GM19463 (cell line): Measurements from ENCODE around the gene MRAP.

ENCODE experiments used
- ATAC-seq: cut with Tn5 transposase; IDR thresholded peaks from one replicate; pipeline ENCODE4 v1.9.1; 2021; ENCODE audit warnings: mild to moderate bottlenecking, moderate library complexity; ENCODE audit not compliant: unreplicated experiment

Gene MRAP

DNA sequence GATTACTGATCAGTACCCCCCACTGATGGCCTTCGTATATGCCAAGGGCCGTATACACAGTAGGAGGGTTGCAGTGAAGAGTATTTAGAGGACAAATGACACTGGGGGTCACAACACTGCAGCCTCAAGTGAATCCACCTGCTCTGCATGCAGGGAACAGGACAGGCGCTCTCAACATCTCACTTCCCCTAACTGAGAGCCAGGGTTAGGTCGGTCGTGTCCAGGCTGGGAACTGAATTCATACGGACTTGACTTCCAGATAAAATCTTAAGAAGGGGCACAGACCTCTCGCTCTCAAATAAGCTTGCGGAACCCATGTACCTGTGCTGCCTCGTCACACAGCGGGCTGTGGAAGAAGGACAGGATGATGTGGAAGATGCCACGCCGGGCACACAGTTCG is 22.8 kb downstream of the MRAP start:
- no peak for ATAC-seq

DNA sequence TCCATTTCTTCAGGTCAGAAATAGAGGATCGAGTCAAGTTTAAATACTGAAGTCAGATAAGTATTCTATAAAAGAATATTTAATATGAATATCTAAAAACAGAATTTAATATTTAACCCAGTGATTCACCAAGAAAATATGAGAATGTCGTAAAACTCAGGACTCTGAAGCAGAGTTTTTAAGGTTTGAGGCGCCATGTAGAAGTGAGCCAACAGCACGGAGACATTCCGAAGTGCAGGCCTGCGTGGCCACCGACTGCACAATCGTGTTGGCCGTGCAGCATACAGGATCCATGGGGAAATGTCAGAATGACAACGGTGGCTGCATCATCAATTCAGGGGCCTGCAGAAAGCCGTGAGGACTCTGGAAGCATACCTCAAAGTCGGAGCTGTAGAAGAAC is 23.4 kb downstream of the MRAP start:
- no peak for ATAC-seq

DNA sequence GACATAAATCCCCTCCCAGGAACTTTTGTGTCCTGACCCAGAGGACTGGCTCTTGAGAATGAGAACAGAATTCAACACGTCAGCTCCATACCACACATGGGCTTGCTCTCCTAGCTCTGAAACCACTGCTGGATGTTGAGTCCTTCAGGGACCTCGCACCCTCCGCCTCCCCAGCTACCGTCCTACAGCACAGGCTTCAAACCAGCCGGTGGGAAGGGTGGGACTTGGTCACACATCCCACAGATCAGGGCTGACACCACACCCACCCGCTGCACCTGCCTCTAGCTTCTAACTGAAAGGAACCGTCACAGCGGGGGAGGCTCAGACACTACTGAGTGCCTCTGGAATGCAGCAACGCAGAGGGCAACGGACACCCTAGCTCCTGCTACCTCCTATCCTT is 24.0 kb downstream of the MRAP start:
- no peak for ATAC-seq

DNA sequence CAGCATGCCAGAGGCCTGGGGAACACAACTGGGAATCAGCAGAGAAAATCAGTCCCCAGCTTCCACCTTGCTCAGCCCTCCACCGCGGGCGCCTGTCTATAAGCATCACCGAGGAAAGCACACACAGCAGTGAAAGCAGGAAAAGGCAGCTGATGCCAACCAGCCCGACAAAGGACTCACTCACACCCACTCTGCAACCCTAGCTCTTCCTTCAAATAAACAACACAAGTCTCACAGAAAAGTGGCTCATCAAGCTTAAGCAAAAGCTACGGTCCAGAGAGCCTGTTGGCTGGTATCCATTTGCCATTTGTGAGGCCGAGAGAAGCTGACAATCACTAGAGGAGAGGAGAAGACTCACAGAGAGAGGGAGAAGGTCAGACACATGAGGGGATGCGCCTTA is 27.1 kb downstream of the MRAP start:
- ATAC-seq, result no peak

DNA sequence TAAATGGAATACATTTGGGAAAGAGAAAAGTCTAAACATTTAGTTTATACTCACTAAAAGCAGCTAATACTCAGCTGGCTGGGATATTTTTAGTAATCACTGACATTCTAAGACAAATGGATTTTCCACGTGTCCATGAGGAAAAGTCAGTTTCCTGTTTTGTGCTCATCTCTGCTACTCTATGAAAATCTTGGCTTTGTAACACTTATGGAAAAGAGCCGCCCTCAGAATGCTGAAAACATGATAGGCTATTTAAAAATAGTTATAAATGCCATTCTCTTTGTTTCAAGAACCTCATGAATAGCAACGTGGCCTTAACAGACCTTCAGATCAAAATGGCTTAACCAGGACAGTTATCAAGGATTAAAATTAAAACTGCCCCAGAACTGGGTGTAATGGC is 29.9 kb downstream of the MRAP start:
- no peak for ATAC-seq

DNA sequence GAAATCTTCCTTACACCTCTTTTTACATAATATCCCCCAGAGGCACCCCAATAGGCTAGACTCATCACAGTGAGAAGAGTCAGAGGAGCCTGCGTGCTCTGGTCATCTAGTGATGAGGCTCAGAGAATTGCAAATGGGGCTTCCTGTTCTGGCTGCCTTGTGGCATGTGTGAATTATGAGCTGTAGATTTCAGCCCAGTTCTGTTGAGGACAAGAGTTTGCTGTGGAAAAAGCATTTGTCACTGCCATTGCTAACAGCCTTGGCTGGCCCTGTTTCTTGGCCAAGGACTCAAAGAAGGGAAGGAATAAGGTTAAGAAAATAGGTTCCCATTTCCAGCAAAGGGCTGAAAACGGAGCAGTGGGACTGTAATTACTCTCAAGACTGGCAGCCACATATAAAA is 30.7 kb downstream of the MRAP start:
- ATAC-seq, result no peak

DNA sequence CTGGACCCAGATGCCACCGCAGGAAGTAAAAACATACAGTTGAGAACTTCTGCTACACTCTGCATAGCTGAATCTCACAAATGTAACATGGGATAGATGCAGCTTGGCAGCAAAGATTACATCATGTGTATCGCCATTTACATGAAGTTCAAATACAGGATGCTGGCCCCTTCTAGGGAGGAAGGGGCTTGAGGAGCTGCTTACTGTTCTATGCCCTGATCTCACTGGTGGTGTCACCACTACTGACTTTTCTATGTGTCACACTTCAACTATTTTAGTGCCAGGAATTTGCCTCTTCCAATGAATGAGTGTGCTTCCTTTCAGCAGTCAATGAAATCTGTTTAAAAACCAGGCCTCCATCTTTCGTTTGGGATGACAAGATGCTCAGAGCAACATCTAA is 31.1 kb downstream of the MRAP start:
- ATAC-seq, result no peak

DNA sequence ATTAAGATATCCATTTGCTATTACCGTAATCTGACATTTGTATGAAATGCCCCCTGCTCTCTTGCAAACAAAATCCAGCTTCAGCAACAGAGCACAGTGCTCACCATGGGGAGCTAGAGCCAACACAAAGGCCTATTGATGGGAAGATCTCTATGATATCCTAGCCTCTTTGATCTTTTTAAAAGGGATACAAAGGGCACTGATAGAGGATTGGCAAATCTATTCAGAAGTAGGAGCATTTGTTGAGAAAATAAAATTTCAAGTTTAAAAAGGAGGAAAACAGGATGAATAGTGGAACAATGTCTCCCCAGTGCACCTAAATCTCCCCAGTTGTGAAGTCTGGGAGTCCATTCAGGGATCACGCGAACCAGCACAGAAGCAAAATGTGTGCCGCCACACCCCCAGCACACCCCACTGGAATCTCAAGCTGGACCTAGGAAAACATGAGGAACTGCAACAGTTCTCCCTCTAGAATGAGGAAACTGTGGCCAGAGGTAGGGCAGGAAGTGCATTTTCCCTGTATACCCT is 32.2 kb downstream of the MRAP start:
- no peak for ATAC-seq

DNA sequence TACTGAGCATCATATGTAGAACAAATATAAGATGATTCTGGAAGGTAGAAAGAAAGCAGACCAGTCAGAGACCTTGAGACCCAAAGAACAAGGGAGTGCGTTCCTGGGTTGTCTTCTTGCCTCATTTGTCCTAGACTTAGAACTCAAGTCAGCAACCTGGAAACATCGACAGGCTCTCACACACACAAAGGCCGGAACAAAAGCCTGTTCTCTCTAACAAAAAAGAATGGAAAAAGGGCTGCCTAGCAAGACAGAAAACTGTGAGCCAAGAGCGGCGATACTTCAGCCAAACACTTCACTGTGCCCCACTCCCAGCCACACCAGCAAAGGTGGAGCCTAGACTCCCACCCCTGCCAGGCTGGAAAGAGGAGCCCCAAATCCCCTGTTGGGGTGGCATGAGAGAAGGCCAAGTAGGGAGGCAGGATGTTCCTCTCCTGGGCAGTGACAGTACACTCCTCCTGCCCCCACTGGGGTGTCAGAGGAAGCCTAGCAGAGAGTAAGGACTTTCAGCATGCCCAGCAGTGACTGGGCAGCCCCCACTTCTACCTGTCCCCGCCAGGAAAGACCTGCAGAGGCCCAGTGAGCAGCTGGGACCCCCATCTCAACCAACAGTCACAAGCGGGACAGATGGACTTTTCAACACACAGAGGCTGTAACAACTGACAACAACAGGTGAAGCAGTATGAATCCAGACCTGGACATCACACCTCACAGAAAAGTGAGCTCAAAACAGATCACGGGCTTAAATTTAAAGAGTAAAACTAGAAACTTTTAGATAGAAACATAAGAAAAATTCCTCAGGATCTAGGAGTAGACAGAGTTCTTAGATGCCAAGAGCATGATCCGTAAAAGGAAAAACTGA is 33.0 kb downstream of the MRAP start:
- no peak for ATAC-seq

DNA sequence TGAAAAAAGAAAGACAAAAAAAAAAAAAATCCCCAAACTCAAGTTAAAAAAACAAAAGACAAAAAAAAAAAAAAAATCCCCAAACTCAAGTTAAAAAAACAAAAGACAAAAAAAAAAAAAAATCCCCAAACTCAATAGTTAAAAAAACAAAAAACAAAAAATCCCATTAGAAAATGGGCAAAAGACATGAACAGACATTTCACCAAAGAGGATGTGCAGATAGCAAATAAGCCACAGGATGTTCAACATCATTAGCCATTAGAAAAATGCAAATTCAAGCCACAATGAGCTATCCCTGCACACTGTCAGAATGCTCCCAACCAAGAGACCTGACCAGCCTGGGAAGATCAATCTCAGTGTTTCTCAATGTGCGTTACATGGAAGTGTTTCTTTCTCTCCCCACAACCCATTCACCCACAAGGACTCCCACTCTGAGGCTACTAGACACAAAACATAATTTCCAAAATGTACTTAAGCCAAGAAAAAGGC is 33.9 kb downstream of the MRAP start:
- ATAC-seq, result no peak

DNA sequence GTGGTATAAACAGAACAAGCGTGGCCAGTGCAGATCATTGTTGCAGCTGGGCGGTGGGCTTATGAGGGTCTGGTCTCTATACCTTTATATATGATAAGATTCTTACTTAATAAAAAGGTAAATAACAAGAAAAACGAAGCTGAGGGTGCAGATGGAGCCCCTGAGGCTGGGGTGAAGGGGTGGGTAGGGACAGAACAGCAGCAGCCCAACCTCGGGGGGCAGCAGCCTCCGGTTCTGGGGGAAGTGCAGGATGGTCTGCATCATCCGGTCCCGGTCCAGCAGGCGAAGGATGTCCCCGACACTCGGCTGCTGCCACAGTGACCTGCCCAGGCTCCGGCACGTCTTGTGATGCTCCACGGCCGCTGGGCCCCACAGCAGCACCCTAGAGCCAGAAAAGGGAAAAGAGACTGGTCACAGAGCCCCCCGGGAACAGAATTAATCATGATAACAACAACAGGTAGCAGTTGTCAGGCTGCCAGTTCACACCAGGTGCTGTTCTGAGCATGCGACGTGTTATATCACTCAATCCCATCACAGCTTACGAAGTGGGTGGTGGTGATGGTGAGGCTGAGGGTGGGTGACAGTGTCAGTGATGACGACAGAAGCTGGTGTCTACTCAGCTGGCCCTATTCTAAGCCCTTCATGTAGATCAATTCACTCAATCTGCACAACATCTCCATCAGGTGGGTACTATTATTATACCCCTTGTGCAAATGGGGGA is 35.5 kb downstream of the MRAP start:
- no peak for ATAC-seq

DNA sequence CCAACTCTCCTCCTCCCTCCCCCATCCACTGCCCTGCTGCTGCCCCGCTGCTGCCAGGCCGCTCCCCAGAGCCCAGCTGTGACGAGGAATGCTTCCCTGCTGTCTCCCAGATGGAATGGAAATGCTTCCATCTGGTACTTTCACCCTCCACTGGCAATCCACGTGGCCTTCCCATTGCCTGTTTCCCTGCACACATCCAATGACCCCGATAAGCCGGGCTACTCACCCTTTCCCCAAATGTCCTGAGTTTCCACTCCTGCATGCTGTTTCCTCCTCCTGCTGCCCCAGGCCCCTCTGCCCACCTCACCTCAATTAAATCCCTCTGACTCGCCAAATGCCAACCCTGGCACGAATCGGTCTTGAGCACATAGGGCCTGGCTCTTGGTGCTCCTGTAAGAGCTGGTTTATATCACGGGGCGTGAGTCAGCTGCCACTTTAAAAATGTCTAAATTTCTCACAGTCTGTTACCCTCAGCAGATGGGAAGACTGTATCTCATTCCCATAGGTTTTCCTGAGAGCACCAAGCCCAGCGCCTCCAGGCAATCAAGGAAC is 36.4 kb downstream of the MRAP start:
- ATAC-seq, result no peak

DNA sequence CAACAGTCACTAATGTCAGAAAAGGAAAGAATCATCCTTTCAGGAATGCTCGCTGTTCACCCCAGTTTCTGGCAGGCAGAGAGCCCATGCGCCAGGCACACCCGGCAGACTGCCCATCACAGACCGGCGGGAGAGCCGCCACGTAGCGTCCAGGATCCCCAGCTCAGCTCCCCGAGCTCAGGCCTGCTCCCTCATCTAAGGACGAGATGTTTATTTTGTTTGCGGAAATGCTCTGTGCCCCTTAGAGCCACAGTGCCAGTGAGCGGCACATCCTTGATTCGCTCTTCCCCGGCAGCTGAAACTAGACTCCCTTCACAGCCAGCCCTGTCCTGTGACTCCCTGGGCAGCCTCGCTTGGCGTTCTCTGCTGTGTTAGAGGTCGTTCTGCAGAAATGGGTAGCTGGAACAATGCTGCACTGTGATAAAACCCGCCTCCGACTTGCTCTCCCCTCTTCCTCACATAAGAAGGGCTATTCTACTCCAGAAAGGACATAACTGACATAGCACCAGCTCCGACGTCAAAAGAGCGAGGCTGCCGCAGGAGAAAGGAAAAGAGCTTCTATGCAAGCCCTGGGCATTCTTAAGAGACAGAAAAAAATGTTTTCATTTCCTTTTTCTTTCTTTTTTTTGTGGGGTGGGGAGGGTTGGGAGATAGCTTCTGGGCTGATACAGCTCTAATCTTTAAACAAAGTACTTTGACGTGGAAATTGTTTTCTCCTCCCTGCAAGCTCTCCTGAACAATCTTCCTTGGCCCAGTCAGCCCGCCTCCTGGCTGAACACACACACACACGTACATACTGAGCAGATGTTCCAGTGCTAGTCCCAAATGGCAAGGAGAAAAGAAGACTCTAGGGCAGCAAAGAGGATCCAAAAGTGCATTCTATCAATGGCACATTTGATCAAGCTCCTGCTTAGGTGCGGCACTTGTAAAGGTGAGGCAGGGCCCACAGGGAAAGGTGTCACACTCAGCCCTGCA is 37.2 kb downstream of the MRAP start:
- no peak for ATAC-seq

DNA sequence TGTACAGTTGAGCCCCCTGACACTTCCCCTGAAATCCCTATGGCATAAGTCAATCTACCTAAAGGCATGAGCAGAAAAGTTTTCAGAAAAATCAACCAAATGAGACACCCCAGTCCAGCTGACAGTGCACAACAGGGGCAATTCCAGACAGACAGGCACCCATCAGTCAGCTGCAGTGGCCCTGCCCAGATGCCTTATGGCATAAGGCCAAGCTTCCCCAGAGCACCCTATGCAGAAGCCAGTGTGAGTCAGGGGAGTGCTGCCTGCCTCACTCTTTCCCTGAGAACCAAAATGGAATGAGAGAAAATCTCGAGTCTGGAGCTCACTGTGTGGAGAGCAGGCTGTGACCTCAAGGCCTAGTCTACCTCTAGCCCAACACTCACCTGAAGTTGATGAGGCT is 38.1 kb downstream of the MRAP start:
- ATAC-seq, result no peak

DNA sequence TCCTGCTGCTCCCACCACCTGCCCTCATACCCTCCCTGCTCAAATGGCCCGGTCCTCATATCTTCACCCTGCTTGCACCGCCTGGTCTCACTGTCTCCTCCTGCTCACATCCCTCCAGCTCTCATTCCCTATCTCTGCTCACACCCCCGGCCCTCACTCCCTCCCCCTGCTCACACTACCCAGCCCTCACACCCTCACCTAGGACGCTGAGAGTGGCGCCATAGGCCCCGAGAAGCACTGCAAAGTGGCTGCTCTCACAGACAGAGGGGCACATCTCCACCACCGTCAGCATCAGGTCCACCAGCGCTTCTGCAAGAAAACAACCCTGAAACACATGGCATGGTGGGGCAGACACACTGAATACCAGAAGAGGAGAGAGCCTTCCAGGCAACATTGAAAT is 38.6 kb downstream of the MRAP start:
- ATAC-seq, result no peak

DNA sequence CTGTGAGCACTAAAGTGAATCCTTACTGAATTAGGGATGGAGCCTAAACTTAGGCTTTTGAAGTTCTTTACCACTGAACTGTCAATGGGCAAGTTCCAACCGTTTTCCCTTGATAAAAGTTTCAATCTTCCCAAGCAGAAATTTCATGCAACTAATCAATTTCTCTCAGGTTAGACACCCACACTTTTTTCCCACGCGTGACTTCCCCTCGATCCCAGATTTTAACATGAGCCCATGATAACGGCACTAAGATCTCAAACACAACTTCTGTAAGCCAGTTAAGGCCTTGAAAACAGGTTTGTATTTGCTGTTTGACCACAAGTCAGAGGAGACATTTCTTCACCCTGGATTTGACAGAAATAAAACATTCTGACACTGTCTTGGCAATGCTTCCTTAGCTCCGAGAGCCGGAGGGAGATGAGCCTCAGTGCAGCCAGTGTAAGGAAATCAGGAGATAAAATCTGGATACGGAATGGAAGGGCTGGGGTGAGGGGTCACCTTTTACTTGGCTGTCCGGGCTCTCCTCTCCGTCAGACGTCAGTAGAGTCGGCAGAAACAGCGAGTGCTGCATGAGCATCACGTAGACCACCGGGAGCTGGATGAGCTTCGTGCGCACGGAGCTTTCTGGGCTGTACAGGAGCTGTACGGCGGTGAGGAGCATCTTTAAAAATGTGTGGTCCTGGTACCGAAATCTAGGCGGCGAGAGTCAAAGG is 39.7 kb downstream of the MRAP start:
- no peak for ATAC-seq

DNA sequence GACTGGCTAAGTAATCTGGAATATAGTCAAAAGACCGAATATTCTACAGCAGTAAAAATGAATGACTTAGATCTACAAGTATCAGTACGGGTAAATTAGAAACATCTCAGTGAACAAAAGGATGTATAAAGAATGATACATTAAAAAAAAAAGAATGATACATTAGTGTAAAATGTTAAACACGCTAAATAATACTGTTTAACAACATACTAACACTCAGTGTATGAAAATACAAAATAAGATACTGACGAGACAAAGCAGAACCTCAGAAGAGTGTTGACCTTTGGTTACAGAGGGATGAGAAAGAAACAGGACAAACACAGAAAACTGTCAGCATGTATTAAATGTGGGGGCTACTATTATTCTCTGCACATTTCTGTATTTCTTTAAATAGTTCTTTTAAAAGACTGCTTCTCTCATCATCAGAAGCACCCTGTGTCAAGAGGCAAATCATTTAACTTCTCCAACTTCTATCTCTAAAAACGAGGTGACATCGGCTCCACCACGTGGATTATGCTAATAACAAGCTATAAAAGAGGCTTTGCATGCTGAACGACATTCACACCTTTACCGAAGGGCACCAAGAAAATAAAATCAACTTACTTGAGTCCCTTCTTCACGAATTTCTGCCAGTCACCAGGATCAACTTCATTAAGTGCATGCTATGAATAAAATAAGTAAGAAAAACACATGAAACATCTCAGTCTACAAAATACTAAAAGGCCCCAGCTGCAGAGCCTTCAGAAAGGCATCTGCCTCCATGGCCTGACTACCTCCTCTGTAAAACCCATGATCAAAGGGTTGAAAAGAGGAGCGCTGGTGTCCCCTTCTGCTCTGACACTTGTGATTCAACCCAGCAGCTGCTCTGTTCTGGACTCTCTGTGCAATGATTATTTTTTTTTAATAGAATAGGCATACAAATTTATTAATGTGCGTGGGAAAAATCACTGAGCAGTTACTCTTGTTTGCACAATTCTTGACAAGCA is 42.5 kb downstream of the MRAP start:
- no peak for ATAC-seq

DNA sequence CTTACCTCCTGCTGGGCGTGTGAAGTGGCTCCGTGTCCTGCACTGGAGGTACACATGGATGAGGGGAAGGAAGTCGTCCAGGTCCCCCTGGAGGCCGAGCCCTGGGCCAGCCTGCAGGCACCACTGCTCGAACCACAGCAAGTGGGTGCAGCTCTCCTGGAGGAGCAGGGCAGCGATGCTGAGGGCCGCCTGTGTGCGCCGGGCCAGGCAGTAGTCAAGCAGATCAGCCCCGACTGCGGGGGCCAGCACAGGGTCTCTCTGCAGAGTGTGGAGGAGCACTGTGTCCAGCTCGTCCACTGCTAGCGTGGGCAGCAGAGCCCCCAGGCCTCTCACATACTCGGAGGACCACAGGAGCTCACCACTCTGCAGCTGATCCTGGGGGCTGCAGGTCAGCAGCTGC is 48.3 kb downstream of the MRAP start:
- no peak for ATAC-seq

DNA sequence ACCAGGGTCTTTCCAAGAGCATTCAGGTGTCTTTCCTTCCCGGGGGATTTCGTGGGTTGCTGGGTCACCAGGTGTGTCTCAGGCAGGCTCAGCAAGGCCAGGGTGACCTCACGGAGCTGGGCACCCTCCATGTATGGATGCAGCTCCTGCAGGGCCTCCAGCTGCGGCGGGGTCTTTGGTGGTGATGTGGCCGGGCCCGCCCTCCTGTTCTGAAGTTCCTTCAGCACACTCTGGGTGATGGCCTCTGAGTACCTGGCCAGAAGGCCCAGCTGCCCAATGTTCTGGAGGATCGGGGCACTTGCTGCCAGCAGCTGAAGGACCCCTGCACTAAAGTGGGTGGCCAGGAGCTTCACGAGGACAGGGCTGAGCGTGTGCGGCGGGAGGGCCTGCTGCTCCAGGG is 48.7 kb downstream of the MRAP start:
- no peak for ATAC-seq
